ENCODE data around the gene PARD6B.

The PARD6B gene

DNA sequence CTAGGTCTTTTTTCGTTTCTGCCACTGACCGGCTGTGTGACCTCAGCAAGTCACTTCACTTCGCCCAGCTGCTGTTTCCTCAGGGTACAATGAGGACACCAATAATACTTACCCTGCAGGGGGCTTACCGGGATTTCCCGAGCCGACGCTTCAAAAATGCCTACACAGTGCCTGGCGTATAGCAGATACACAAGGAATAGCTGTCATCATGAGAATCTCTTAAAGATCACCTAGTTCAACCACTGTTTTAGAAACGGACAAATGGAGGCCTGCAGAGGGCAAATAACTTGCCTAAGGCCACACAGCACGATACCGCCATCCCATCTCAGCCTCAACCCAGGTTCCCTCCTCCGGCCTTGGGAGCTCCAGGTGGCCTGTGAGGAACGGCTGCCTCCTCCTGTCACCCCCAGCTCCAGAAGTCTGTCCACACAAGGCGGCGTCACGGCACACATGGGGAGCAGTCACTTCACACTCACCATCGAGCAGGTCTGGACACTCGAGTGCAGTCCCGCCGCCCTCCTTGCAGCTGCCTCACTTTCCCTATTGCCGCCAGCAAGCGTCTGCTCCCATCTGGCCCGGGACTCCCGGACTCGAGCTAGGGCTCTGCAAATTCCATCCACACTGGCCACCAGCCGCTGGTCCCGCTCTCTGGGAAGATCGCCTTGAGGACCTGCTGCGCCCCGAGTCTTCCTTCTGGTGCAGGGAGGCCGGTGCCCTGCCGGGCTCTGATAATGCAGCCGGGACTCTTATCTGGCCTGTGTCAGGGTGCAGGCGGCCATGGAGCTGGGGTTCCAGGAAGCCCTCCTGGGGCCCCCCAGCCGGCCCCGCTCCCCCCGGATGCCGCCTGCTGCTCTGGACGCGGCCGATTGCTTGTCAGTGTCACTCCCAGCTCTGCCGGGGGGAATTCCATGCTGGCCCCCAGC lies 40.5 kb upstream of the PARD6B start, which contains the start of gene RIPOR3:
TSS of gene RIPOR3 (minus strand) at position 893 of the 923 bp plus-strand sequence. CDS start at position 479, 414 bp downstream.
- TF ChIP-seq, protein P1, sequence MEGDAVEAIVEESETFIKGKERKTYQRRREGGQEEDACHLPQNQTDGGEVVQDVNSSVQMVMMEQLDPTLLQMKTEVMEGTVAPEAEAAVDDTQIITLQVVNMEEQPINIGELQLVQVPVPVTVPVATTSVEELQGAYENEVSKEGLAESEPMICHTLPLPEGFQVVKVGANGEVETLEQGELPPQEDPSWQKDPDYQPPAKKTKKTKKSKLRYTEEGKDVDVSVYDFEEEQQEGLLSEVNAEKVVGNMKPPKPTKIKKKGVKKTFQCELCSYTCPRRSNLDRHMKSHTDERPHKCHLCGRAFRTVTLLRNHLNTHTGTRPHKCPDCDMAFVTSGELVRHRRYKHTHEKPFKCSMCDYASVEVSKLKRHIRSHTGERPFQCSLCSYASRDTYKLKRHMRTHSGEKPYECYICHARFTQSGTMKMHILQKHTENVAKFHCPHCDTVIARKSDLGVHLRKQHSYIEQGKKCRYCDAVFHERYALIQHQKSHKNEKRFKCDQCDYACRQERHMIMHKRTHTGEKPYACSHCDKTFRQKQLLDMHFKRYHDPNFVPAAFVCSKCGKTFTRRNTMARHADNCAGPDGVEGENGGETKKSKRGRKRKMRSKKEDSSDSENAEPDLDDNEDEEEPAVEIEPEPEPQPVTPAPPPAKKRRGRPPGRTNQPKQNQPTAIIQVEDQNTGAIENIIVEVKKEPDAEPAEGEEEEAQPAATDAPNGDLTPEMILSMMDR (IDR thresholded peaks at IDR 0.05) = no peak

GRCh38 chr20:50691573-50692551 lies 39.5 kb upstream of the PARD6B start:
- TF ChIP-seq, protein P1 (IDR thresholded peaks at IDR 0.05) = no peak

DNA sequence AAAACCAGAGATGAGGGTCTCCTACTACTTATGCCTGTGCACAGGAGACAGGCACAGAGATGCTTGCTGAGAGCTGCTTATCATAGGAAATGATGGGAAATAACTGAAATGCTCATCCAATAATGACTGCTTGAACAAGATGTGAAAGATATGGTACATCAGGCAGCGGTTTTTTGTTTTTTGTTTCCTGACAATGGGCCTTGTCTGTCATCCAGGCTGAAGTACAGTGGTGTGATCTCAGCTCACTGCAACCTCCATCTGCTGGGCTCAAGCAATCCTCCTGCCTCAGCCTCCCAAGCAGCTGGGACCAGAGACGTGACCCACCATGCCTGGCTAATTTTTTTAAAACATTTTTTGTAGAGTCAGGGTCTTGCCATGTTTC lies 38.8 kb upstream of the PARD6B start:
- TF ChIP-seq, protein P1 (IDR thresholded peaks at IDR 0.05) = no peak

GRCh38 chr20:50693001-50693400 lies 38.4 kb upstream of the PARD6B start:
- TF ChIP-seq, protein P1 (IDR thresholded peaks at IDR 0.05) = no peak

- TF ChIP-seq, protein P1 (IDR thresholded peaks at IDR 0.05) = no peak
Observed at GRCh38 chr20:50694379-50695134, 36.8 kb upstream of the PARD6B start.

DNA sequence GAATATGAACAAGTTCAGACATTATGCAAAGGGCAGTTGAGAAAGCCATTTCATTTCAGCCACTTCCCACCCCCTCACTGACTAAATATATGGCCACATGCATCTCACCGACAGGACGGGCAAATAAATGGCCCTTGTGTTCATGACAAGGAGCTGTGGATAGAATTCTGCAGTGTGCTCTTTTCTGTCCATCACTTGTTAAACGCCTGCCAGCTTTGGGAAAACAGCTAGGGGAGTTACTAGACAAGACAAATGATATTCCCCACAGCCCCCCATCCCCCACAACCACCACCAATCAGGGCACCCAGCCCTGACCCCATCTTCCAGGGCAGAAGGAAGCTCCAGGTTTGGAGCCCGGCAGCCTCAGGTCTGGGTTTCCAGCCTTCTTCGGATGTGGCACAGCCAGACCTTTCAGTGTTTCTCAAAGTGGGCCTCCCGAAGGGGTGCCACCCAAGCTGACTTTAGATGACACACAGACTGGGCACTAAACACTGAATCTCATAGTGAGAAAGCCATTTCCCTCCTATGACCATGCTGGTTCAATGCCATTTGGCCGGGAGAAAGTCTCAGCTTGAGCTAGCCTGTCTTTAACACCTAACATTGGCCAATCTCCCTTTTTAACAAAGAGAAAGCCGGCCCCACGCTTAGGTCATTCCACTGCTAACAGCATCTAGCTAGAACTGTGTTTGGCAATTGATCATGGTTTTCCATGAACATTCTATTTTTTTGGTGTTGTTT lies 36.1 kb upstream of the PARD6B start:
- TF ChIP-seq, protein P1 (IDR thresholded peaks at IDR 0.05) = no peak
